Hepatocyte (in vitro differentiated cells): ENCODE data around the gene NHSL2.

Experiments used
- CTCF ChIP-seq: fragments of 200-600 bp; sonication (generic); IDR thresholded peaks from 2 replicates; pipeline ENCODE4 v1.5.1; 2016; ENCODE audit warnings: antibody characterized with exemption, mild to moderate bottlenecking; ENCODE audit not compliant: poor library complexity
- EZH2 ChIP-seq: fragments of 200-600 bp; sonication (generic); IDR thresholded peaks from 2 replicates; pipeline ENCODE4 v1.6.1; 2016; ENCODE audit warnings: antibody characterized with exemption, mild to moderate bottlenecking, borderline replicate concordance

GRCh38 chrX:71885099-71885498, 25.5 kb upstream of the NHSL2 start:
- TF ChIP-seq EZH2 (no peak), CTCF (no peak)
